Measurements from ENCODE around the gene ARHGEF1. TPM values are rescaled to one million over a fixed set of nuclear protein-coding genes. Genes with fewer than 3 reads are reported as not detected.

Gene ARHGEF1
- total RNA-seq, 2 donors from 2014 or later = 64.1 to 98.7 TPM

GRCh38 chr19:41908724-41909464, 25.9 kb downstream of the ARHGEF1 start:
- intact Hi-C loops (cut with DNase I) = no loop called here
- Histone ChIP-seq H3K9me3 (no peaks in the 10 kb centered on the region), H3K27me3 (peaks cover 25% of the 10 kb centered on the region), H3K9ac (ENCODE audit: low read depth in 2 of 2, low read length in 2 of 2) (no peak overlapping the region), H3K4me3 (no peak overlapping the region), H3K4me1 (no peaks in the 10 kb centered on the region), H3K36me3 (no peaks in the 10 kb centered on the region), H3K27ac (no peak overlapping the region)
- no peak for DNase-seq
- TF ChIP-seq CTCF (IDR thresholded peaks at IDR 0.05) = no peak

- H3K4me3 ChIP-seq = no peak overlapping the region
- H3K4me1 ChIP-seq = no peaks in the 10 kb centered on the region
- H3K9ac ChIP-seq (ENCODE audit: low read depth in 2 of 2, low read length in 2 of 2) = no peak overlapping the region
- no peak for DNase-seq
- no peak for TF ChIP-seq CTCF (IDR thresholded peaks at IDR 0.05)
- no peak overlapping the region for H3K27ac ChIP-seq
- peaks cover 26% of the 10 kb centered on the region for H3K27me3 ChIP-seq
- no peaks in the 10 kb centered on the region for H3K9me3 ChIP-seq
- H3K36me3 ChIP-seq = no peaks in the 10 kb centered on the region
- intact Hi-C loops (cut with DNase I) = no loop called here
Observed at GRCh38 chr19:41909706-41910105, 26.7 kb downstream of the ARHGEF1 start.

GRCh38 chr19:41910240-41910991, 27.4 kb downstream of the ARHGEF1 start:
- no peaks in the 10 kb centered on the region for H3K36me3 ChIP-seq
- intact Hi-C loops (cut with DNase I) = no loop called here
- no peaks in the 10 kb centered on the region for H3K4me1 ChIP-seq
- no peak overlapping the region for H3K27ac ChIP-seq
- no peak for DNase-seq
- peaks cover 29% of the 10 kb centered on the region for H3K27me3 ChIP-seq
- no peak overlapping the region for H3K9ac ChIP-seq (ENCODE audit: low read depth in 2 of 2, low read length in 2 of 2)
- TF ChIP-seq CTCF (IDR thresholded peaks at IDR 0.05) = no peak
- H3K4me3 ChIP-seq = no peak overlapping the region
- H3K9me3 ChIP-seq = no peaks in the 10 kb centered on the region

- H3K4me3 ChIP-seq = no peak overlapping the region
- no peak for DNase-seq
- H3K4me1 ChIP-seq = no peaks in the 10 kb centered on the region
- H3K9ac ChIP-seq (ENCODE audit: low read depth in 2 of 2, low read length in 2 of 2) = no peak overlapping the region
- no peaks in the 10 kb centered on the region for H3K36me3 ChIP-seq
- no peaks in the 10 kb centered on the region for H3K9me3 ChIP-seq
- peaks cover 36% of the 10 kb centered on the region for H3K27me3 ChIP-seq
- no peak overlapping the region for H3K27ac ChIP-seq
- no peak for TF ChIP-seq CTCF (IDR thresholded peaks at IDR 0.05)
- intact Hi-C loops (cut with DNase I) = no loop called here
Observed at GRCh38 chr19:41910992-41911888, 28.3 kb downstream of the ARHGEF1 start.

Measured in colonic mucosa (tissue), 4 donors.